ENCODE measurements around the gene SPESP1. TPM values are rescaled to one million over a fixed set of nuclear protein-coding genes. Genes with fewer than 3 reads are reported as not detected.

The SPESP1 gene
- 0.43 and 3.2 TPM in 2 replicates for total RNA-seq

DNA sequence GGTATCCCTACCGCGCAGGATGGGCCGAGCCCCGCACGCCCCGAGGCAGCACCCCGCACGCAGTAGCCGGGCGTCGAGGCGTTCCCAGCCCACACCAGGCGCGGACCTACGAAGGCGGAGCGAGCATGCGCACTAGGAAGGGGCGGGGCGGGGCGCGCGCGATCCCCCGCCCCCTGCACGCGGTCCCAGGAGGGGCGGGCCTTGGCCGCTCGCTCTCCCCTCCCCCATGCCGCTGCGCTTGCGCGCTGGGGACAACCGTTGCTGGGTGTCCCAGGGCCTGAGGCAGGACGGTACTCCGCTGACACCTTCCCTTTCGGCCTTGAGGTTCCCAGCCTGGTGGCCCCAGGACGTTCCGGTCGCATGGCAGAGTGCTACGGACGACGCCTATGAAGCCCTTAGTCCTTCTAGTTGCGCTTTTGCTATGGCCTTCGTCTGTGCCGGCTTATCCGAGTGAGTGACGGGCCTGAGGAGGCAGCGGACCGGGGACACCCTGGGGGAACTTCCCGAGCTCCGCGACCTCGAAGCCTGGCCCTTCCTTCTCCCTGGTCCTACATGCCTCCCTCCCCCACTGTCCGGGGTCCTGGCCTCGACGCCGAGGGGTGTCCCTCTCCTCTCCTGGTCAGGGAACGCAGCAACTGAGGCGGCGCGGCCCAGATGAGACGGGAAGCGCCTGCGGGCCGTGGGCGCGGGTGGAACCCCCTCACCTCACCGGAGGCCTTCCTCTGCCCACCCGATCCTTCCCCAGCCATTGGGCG, at the start of gene SPESP1:
SPESP1 (plus strand) TSS at position 258 of the 755 bp plus-strand sequence; CDS start at position 387, 129 bp downstream.

Other genes with a start within 250 kb of the SPESP1 start
- 24.6 and 35.2 TPM in 2 replicates for gene ANP32A, start 109.6 kb upstream of the SPESP1 start, total RNA-seq
- under 0.01 and 0.09 TPM in 2 replicates for gene NOX5, start 84.2 kb downstream of the SPESP1 start, total RNA-seq
- gene GLCE, start 230.1 kb downstream of the SPESP1 start, total RNA-seq, result 26.8 and 41.7 TPM in 2 replicates

Data from smooth muscle cell of bladder (primary cell).